H9 (cell line): Measurements from ENCODE around the gene CFAP65. TPM values are rescaled to one million over a fixed set of nuclear protein-coding genes. Genes with fewer than 3 reads are reported as not detected.

Experiments
- DNase-seq: peaks from one replicate; pipeline ENCODE4 v3.0.0-alpha.2; 2017
- H2AFZ ChIP-seq: one replicate; pipeline ENCODE4 v1.6.1; 2013; ENCODE audit warnings: mild to moderate bottlenecking, low read length, control low read depth, moderate library complexity
- H2AK5ac ChIP-seq: 2 replicates; pipeline ENCODE4 v1.6.1; 2013; ENCODE audit warnings: low read length, control low read depth, mixed read lengths; ENCODE audit not compliant: insufficient read length
- H2BK120ac ChIP-seq: one replicate; pipeline ENCODE4 v1.6.1; 2013; ENCODE audit warnings: low read depth, mild to moderate bottlenecking, low read length, control low read depth, inconsistent platforms; ENCODE audit not compliant: poor library complexity, severe bottlenecking
- H2BK12ac ChIP-seq: 2 replicates; pipeline ENCODE4 v1.6.1; 2013; ENCODE audit warnings: low read length, control low read depth, mixed read lengths, low read depth; ENCODE audit not compliant: insufficient read length
- H2BK15ac ChIP-seq: 2 replicates; pipeline ENCODE4 v1.6.1; 2013; ENCODE audit warnings: low read depth, low read length, control low read depth
- H2BK20ac ChIP-seq: one replicate; pipeline ENCODE4 v1.6.1; 2013; ENCODE audit warnings: low read depth, mild to moderate bottlenecking, low read length, control low read depth, inconsistent platforms; ENCODE audit not compliant: poor library complexity, severe bottlenecking
- H2BK5ac ChIP-seq: 2 replicates; pipeline ENCODE4 v1.6.1; 2013; ENCODE audit warnings: low read length, control low read depth, mixed read lengths; ENCODE audit not compliant: insufficient read length
- H3K14ac ChIP-seq: 2 replicates; pipeline ENCODE4 v1.6.1; 2013; ENCODE audit warnings: low read length, control low read depth; ENCODE audit not compliant: insufficient read depth
- H3K18ac ChIP-seq: 2 replicates; pipeline ENCODE4 v1.6.1; 2013; ENCODE audit warnings: low read depth, mild to moderate bottlenecking, mixed read lengths, low read length, control low read depth; ENCODE audit not compliant: insufficient read length
- H3K23ac ChIP-seq: 2 replicates; pipeline ENCODE4 v1.6.1; 2013; ENCODE audit warnings: low read length, control low read depth, mixed read lengths, low read depth; ENCODE audit not compliant: insufficient read length
- H3K23me2 ChIP-seq: 2 replicates; pipeline ENCODE4 v1.6.1; 2013; ENCODE audit warnings: low read depth, mild to moderate bottlenecking, mixed read lengths, low read length, control low read depth; ENCODE audit not compliant: insufficient read length, poor library complexity, severe bottlenecking
- H3K27ac ChIP-seq: 2 replicates; pipeline ENCODE4 v1.5.1; 2013; ENCODE audit warnings: low read length, control low read depth, mixed read lengths, low read depth; ENCODE audit not compliant: insufficient read length
- H3K27me3 ChIP-seq: 2 replicates; pipeline ENCODE4 v1.6.1; 2013; ENCODE audit warnings: low read length, control low read depth, inconsistent platforms; ENCODE audit not compliant: insufficient read depth
- H3K4ac ChIP-seq: 2 replicates; pipeline ENCODE4 v1.6.1; 2013; ENCODE audit warnings: low read depth, mild to moderate bottlenecking, control low read depth, inconsistent platforms, low read length, moderate library complexity
- H3K4me1 ChIP-seq: 2 replicates; pipeline ENCODE4 v1.6.1; 2013; ENCODE audit warnings: low read length, control low read depth, inconsistent platforms; ENCODE audit not compliant: insufficient read depth
- H3K4me2 ChIP-seq: 2 replicates; pipeline ENCODE4 v1.6.1; 2013; ENCODE audit warnings: low read length, control low read depth, mixed read lengths; ENCODE audit not compliant: insufficient read length, insufficient read depth
- H3K56ac ChIP-seq: 2 replicates; pipeline ENCODE4 v1.6.1; 2013; ENCODE audit warnings: low read depth, mild to moderate bottlenecking, mixed read lengths, low read length, control low read depth; ENCODE audit not compliant: insufficient read length
- H3K79me1 ChIP-seq: 2 replicates; pipeline ENCODE4 v1.6.1; 2013; ENCODE audit warnings: low read depth, mild to moderate bottlenecking, moderate library complexity, low read length, control low read depth, inconsistent platforms; ENCODE audit not compliant: insufficient read depth, poor library complexity, severe bottlenecking
- H3K79me2 ChIP-seq: 2 replicates; pipeline ENCODE4 v1.6.1; 2013; ENCODE audit warnings: low read length, control low read depth, inconsistent platforms; ENCODE audit not compliant: insufficient read depth
- H3K9ac ChIP-seq: 2 replicates; pipeline ENCODE4 v1.6.1; 2013; ENCODE audit warnings: low read length, control low read depth, mixed read lengths; ENCODE audit not compliant: insufficient read length; ENCODE audit errors: extremely low read depth
- H3K9me3 ChIP-seq: one replicate; pipeline ENCODE4 v1.6.1; 2013; ENCODE audit warnings: low read depth, low read length, inconsistent platforms; ENCODE audit not compliant: control insufficient read depth
- H3T11ph ChIP-seq: one replicate; pipeline ENCODE4 v1.6.1; 2013; ENCODE audit warnings: mild to moderate bottlenecking, low read length, control low read depth, inconsistent platforms
- H4K20me1 ChIP-seq: one replicate; pipeline ENCODE4 v1.6.1; 2013; ENCODE audit not compliant: control insufficient read depth, insufficient read length, insufficient read depth
- H4K5ac ChIP-seq: 2 replicates; pipeline ENCODE4 v1.6.1; 2013; ENCODE audit warnings: low read depth, mild to moderate bottlenecking, mixed read lengths, low read length, control low read depth; ENCODE audit not compliant: insufficient read length
- H4K8ac ChIP-seq: replicated peaks from 2 replicates; pipeline ENCODE4 v1.6.1; 2013; ENCODE audit warnings: low read length, control low read depth, mixed read lengths, low read depth; ENCODE audit not compliant: insufficient read length
- H4K91ac ChIP-seq: 2 replicates; pipeline ENCODE4 v1.6.1; 2013; ENCODE audit warnings: low read depth, mild to moderate bottlenecking, moderate library complexity, mixed read lengths, low read length, control low read depth; ENCODE audit not compliant: insufficient read length
- H3K27ac Mint-ChIP-seq, 3 experiments: 2 replicates in 2 of 3; 3 replicates in 1 of 3; pipeline ENCODE4 v1.8.0; 2020 to 2021; ENCODE audit warnings: mixed read lengths in 3 of 3, mild to moderate bottlenecking in 1 of 3, moderate library complexity in 1 of 3
- H3K27me3 Mint-ChIP-seq: 2 replicates; pipeline ENCODE4 v1.8.0; 2021; ENCODE audit warnings: low read depth, mild to moderate bottlenecking, moderate library complexity, mixed read lengths
- H3K36me3 Mint-ChIP-seq, 3 experiments: 2 replicates in 2 of 3; 3 replicates in 1 of 3; pipeline ENCODE4 v1.8.0; 2020 to 2021; ENCODE audit warnings: low read depth in 3 of 3, mixed read lengths in 3 of 3; ENCODE audit not compliant: insufficient read depth in 1 of 3
- H3K4me1 Mint-ChIP-seq, 2 experiments: 2 replicates each; pipeline ENCODE4 v1.8.0; 2020; ENCODE audit warnings: mixed read lengths in 2 of 2
- H3K4me3 Mint-ChIP-seq, 2 experiments: 2 replicates in 1 of 2; 3 replicates in 1 of 2; pipeline ENCODE4 v1.8.0; 2020 to 2021; ENCODE audit warnings: mild to moderate bottlenecking in 2 of 2, mixed read lengths in 2 of 2, moderate library complexity in 1 of 2
- H3K9me3 Mint-ChIP-seq, 2 experiments: 2 replicates in 1 of 2; 3 replicates in 1 of 2; pipeline ENCODE4 v1.8.0; 2020; ENCODE audit warnings: mild to moderate bottlenecking in 2 of 2, mixed read lengths in 2 of 2, moderate library complexity in 1 of 2
- CTCF ChIP-seq: fragments of 200-600 bp; sonication (generic); conservative IDR thresholded peaks from 3 replicates; pipeline ENCODE4 v1.8.0; 2021; ENCODE audit warnings: antibody characterized with exemption, mild to moderate bottlenecking
- WGBS: extraction: QIAGEN DNeasy Blood & Tissue Kit; methylation state at CpG from one replicate; pipeline ENCODE4 v1.1.7; 2013; ENCODE audit warnings: missing lambda C conversion rate, low lambda C conversion rate, mixed read lengths; ENCODE audit not compliant: insufficient read length; ENCODE audit errors: extremely low coverage; 5-methylcytosine and 5-hydroxymethylcytosine counted together
- total RNA-seq: library from RNA; stranded (reverse); gene quantifications from 2 replicates; pipeline ENCODE4 v1.2.1, GENCODE V29; 2021

CFAP65 gene
- total RNA-seq, 1 experiment from 2014 or later, result 0.20 TPM

DNA sequence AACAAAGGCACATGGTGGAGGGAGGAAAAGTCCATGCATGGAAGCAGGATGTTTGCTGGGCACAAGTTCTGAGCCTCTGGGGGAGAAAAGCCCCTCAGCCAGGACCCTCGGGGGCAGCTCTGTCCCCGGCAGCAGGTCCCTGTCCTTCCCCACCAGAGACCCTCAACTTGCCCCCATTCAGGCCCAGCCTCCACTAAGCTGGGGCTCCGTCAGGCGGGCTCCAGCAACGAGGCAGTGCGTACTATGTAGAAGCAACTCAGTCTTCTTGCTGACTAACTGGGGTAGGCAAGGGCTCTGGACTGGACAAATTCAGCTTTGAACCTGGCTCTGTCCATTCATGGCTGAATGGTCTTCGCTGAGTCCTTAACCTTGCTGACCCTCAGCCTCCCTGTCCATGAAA, 23.0 kb downstream of the CFAP65 start:
- no peak overlapping the region for H2BK5ac ChIP-seq
- no peak overlapping the region for H3K23ac ChIP-seq
- Mint-ChIP-seq H3K27me3 (peaks cover 38% of the 10 kb centered on the region), H3K9me3 (no peaks in the 10 kb centered on the region; a peak in 1 of 5 replicates), H3K36me3 (no peaks in the 10 kb centered on the region), H3K4me3 (no peak overlapping the region), H3K4me1 (peaks cover 2 to 3% of the 10 kb centered on the region in 2 experiments; a peak in 3 of 4 replicates), H3K27ac (no peak overlapping the region)
- H2AFZ ChIP-seq, result no peak overlapping the region
- no peak overlapping the region for H4K8ac ChIP-seq
- no peak overlapping the region for H4K5ac ChIP-seq
- H3K27ac ChIP-seq, result no peak overlapping the region
- no peaks in the 10 kb centered on the region for H3K79me2 ChIP-seq
- no peaks in the 10 kb centered on the region for H3K9me3 ChIP-seq
- no peaks in the 10 kb centered on the region for H4K20me1 ChIP-seq
- H3T11ph ChIP-seq, result no peak overlapping the region
- no peak overlapping the region for H3K14ac ChIP-seq
- no peaks in the 10 kb centered on the region for H3K23me2 ChIP-seq
- H3K4me2 ChIP-seq, result no peak overlapping the region
- no peaks in the 10 kb centered on the region for H3K79me1 ChIP-seq
- no peak overlapping the region for H3K9ac ChIP-seq
- H3K56ac ChIP-seq, result no peak overlapping the region
- H4K91ac ChIP-seq, result no peak overlapping the region
- H2BK12ac ChIP-seq, result no peak overlapping the region
- DNase-seq, result no peak
- H2AK5ac ChIP-seq, result no peak overlapping the region
- H2BK15ac ChIP-seq, result no peak overlapping the region
- no peak overlapping the region for H3K4ac ChIP-seq
- H3K4me1 ChIP-seq, result no peaks in the 10 kb centered on the region
- no peaks in the 10 kb centered on the region; the same call in 1 of the 2 replicates for H3K27me3 ChIP-seq
- H2BK120ac ChIP-seq, result no peak overlapping the region
- H3K18ac ChIP-seq, result no peak overlapping the region
- no CpG with 5 or more reads among the region's 7 CpGs for WGBS
- no peak overlapping the region for H2BK20ac ChIP-seq
- TF ChIP-seq CTCF, result no peak
